Type B pancreatic cell (in vitro differentiated cells): Measurements from ENCODE around the gene GNB1L. TPM values are rescaled to one million over a fixed set of nuclear protein-coding genes. Genes with fewer than 3 reads are reported as not detected.

Source experiments
- DNase-seq: peaks from one replicate; pipeline ENCODE4 v3.0.0; 2021; ENCODE audit warnings: mixed read lengths; ENCODE audit not compliant: unreplicated experiment; ENCODE audit errors: extremely low spot score
- H3K27ac Mint-ChIP-seq: 2 replicates; pipeline ENCODE4 v1.8.0; 2021; ENCODE audit warnings: mild to moderate bottlenecking, mixed read lengths
- H3K27me3 Mint-ChIP-seq: 2 replicates; pipeline ENCODE4 v1.8.0; 2021; ENCODE audit warnings: mixed read lengths
- H3K36me3 Mint-ChIP-seq: 2 replicates; pipeline ENCODE4 v1.8.0; 2021; ENCODE audit warnings: mixed read lengths
- H3K4me1 Mint-ChIP-seq: one replicate; pipeline ENCODE4 v1.8.0; 2021; ENCODE audit warnings: mixed read lengths; ENCODE audit not compliant: unreplicated experiment
- H3K4me3 Mint-ChIP-seq: 2 replicates; pipeline ENCODE4 v1.8.0; 2021; ENCODE audit warnings: mild to moderate bottlenecking, mixed read lengths
- H3K9me3 Mint-ChIP-seq: 2 replicates; pipeline ENCODE4 v1.8.0; 2021; ENCODE audit warnings: mixed read lengths
- CTCF ChIP-seq: fragments of 200-600 bp; sonication (generic); conservative IDR thresholded peaks from 2 replicates; pipeline ENCODE4 v1.5.0; 2021; ENCODE audit warnings: antibody characterized with exemption, mild to moderate bottlenecking
- total RNA-seq: library from RNA; stranded (reverse); gene quantifications from 2 replicates; pipeline ENCODE4 v1.2.1, GENCODE V29; 2021; ENCODE audit warnings: low replicate concordance

GNB1L gene
- total RNA-seq, 1 donor from 2014 or later: 7.7 TPM

GRCh38 chr22:19811211-19811621 lies 43.5 kb downstream of the GNB1L start:
- Mint-ChIP-seq H3K4me1 (peaks cover 13% of the 10 kb centered on the region), H3K36me3 (no peaks in the 10 kb centered on the region), H3K27ac (no peak overlapping the region), H3K9me3 (no peaks in the 10 kb centered on the region), H3K27me3 (no peaks in the 10 kb centered on the region), H3K4me3 (no peak overlapping the region)
- TF ChIP-seq CTCF: no peak
- DNase-seq: no peak

- no peak for TF ChIP-seq CTCF
- no peak for DNase-seq
- no peak overlapping the region for H3K27ac Mint-ChIP-seq
- H3K27me3 Mint-ChIP-seq: no peaks in the 10 kb centered on the region
- no peaks in the 10 kb centered on the region for H3K9me3 Mint-ChIP-seq
- no peak overlapping the region for H3K4me3 Mint-ChIP-seq
- H3K4me1 Mint-ChIP-seq: peaks cover 11% of the 10 kb centered on the region
- no peaks in the 10 kb centered on the region for H3K36me3 Mint-ChIP-seq
Observed at GRCh38 chr22:19810381-19811201, 44.1 kb downstream of the GNB1L start.

GRCh38 chr22:19809741-19810140 lies 44.9 kb downstream of the GNB1L start:
- Mint-ChIP-seq H3K4me3 (no peak overlapping the region), H3K27me3 (no peaks in the 10 kb centered on the region), H3K36me3 (no peaks in the 10 kb centered on the region), H3K27ac (no peak overlapping the region), H3K9me3 (no peaks in the 10 kb centered on the region), H3K4me1 (peaks cover 11% of the 10 kb centered on the region)
- no peak for DNase-seq
- no peak for TF ChIP-seq CTCF

- no peak for DNase-seq
- TF ChIP-seq CTCF: no peak
- no peak overlapping the region for H3K27ac Mint-ChIP-seq
Observed at GRCh38 chr22:19808873-19809478, 45.7 kb downstream of the GNB1L start.

GRCh38 chr22:19807914-19808872 lies 46.5 kb downstream of the GNB1L start:
- TF ChIP-seq CTCF: no peak
- DNase-seq: no peak
- H3K27ac Mint-ChIP-seq: no peak overlapping the region

More at GRCh38 chr22:19808873-19809478, 45.7 kb downstream of the GNB1L start:
- H3K36me3 Mint-ChIP-seq: no peaks in the 10 kb centered on the region
- H3K27me3 Mint-ChIP-seq: no peaks in the 10 kb centered on the region
- H3K9me3 Mint-ChIP-seq: no peaks in the 10 kb centered on the region
- H3K4me3 Mint-ChIP-seq: no peak overlapping the region
- H3K4me1 Mint-ChIP-seq: peaks cover 5% of the 10 kb centered on the region

More at GRCh38 chr22:19807914-19808872, 46.5 kb downstream of the GNB1L start:
- Mint-ChIP-seq H3K36me3 (no peaks in the 10 kb centered on the region), H3K27me3 (no peaks in the 10 kb centered on the region), H3K4me1 (peaks cover 5% of the 10 kb centered on the region), H3K4me3 (no peak overlapping the region), H3K9me3 (no peaks in the 10 kb centered on the region)
